NCI-H2196 treated with DMSO at 0.1 percent for 48 hours (cell line): ENCODE measurements around the gene LCMT2.

ENCODE experiments used
- DNase-seq: peaks from one replicate; lab custom pipeline; 2025; ENCODE audit not compliant: unreplicated experiment; lab: John Stamatoyannopoulos, UW

The LCMT2 gene, protein sequence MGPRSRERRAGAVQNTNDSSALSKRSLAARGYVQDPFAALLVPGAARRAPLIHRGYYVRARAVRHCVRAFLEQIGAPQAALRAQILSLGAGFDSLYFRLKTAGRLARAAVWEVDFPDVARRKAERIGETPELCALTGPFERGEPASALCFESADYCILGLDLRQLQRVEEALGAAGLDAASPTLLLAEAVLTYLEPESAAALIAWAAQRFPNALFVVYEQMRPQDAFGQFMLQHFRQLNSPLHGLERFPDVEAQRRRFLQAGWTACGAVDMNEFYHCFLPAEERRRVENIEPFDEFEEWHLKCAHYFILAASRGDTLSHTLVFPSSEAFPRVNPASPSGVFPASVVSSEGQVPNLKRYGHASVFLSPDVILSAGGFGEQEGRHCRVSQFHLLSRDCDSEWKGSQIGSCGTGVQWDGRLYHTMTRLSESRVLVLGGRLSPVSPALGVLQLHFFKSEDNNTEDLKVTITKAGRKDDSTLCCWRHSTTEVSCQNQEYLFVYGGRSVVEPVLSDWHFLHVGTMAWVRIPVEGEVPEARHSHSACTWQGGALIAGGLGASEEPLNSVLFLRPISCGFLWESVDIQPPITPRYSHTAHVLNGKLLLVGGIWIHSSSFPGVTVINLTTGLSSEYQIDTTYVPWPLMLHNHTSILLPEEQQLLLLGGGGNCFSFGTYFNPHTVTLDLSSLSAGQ

DNA sequence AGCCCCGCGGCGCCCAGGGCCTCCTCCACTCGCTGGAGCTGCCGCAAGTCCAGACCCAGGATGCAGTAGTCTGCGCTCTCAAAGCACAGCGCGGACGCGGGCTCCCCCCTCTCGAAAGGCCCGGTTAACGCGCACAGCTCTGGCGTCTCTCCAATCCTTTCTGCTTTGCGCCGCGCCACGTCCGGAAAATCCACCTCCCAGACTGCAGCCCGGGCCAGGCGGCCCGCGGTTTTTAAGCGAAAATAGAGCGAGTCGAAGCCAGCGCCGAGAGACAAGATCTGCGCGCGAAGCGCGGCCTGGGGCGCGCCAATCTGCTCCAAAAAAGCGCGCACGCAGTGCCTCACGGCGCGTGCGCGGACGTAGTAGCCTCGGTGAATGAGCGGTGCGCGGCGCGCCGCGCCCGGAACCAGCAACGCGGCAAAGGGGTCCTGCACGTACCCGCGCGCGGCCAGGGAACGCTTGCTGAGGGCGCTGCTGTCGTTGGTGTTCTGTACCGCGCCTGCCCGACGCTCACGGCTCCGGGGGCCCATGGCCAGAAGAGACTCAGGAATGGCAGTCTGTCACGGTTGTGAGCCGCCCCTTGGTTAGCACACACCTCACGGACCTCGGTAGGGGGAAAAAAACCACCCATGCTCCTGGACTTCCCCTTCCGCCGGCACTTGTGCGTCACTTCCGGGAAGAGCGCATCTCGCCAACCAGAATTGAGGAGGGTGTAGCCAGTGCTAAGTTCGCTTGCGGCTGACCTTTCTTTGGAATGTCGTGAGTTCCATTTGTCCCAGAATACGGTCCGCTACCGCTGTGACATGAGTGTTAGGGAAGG, at the start of gene LCMT2:
Gene LCMT2 (minus strand): TSS at position 614 of the 820 bp plus-strand sequence. CDS start 84 bp downstream, at position 530.
- DNase-seq: peak; percentile 57

DNA sequence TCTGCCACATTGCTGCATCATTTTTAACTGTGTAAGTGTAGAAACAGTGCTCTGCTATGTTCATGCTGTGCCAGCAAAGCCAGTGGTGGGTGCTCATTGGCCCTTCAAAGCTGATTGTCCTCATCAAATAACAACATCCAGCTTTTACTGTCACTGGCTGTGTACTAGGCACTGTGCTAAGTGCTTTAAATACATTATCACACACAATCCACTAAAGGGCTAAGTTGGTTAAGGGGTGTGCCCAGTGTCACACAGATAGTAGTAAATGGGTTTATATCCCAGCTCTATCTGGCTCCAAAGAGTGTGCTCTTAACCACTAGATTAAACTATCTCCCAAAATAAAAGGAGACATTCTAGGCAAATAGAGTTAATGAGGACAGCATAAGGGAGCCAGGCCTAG, 48.2 kb upstream of the LCMT2 start:
- DNase-seq: no peak

DNA sequence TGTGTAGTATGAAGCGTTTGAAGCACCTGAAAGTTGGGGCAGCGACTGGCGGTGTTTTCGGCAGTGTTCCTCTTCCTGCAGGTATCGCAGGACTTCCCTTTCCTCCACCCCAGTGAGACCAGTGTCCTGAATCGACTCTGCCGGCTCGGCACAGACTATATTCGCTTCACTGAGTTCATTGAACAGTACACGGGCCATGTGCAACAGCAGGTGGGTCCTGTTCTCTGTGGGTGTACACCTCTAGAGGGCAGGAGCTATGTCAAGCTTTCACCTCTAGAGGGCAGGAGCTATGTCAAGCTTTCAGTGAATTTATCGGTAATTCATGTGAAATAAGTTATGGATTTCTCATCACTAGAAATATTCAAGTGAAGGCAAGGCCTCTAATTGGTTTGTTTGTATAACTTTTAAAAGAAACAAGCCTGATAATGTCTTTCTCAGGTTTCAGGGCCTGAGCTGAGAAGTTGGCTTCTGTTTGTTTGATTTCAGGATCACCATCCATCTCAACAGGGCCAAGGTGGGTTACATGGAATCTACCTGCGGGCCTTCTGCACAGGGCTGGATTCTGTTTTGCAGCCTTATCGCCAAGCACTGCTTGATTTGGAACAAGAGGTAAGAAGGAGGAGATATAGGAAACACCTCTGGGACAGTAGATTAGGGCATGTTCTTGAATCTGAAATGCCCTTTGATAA, 45.8 kb upstream of the LCMT2 start:
- no peak for DNase-seq

DNA sequence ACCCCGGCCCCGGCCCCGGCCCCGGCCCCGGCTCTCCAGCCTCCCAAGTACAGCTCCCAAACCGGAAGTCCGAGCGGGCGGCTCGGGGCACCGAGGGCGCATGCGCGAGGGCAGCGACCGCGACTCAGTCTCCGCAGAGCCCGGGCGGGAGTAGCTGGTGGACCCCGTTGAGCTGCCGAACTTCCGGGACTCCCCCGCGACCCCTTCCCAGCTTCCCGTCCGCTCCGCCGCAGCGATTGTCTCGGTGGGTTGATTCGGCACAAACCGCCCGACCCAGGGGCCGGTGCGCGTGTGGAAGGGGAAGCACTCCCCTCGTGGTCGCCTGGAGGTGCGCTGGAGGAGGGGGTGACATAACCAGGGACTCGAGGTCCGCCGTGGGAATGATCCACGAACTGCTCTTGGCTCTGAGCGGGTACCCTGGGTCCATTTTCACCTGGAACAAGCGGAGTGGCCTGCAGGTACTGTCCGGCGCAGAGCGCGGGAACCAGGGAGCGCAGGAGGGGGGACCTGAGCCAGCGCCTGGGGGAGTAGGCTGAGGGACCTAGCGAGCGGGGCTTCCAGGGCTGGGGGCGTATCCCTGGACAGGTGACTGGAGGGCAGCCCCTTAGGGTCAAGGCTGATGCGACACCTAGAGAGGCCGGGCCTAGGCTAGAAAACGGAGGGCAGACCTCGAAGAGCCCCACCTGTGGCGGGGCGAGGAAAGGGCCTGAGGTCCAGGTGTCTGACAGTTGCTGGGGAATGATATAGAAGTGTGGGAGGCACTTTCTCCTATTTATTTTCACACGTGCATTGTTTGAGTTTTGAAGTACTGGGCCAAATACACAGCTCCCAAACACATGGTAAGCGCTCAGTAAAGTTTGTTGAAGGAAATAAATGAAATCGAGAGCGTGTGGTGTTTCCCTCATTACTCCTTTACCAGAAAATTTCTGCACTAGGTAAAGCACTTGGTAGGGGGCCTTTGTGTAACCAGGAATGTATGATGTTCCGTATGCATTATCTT, 40.9 kb upstream of the LCMT2 start, which contains the start of the genes TUBGCP4 and ZSCAN29:
Gene TUBGCP4 (plus strand): TSS at position 127 of the 1,000 bp plus-strand sequence. CDS start 254 bp downstream, at position 381.
Gene ZSCAN29 (minus strand): TSS at position 69 of the 1,000 bp plus-strand sequence. CDS start 1,130 bp downstream, outside the sequence.
- DNase-seq: peak; percentile 29

DNA sequence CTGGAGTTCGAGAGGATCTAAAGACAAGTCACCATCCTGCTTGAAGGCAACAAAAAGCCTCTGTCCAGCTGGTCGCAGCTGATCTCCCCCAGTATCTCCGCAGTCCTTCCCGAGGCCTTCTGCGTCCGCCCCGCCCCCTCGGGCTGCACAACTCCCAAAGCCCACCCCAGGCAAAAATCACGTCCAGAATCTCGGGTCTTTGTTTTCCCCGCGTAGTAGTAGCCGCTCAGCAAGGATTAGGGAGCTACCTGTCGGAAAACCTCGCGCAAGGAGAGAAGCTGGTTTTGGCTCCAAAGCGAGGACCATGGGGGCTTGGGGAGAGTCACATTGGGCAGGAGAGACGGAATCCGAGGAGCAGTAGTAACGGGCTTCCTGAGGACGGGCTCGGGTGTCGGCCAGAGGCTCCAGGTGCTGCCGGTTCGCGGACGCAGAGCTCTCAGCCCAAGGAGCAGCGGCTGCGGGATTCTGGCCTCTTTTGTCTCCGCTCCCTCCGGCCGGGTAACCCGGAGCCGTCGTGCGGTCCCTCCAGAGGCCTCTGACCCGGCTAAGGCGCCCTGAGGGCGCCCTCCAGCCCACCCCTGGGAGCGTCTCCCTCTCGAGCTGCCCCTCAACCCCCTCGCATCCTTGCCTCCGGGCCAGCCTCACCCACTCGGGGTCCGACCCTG, 40.1 kb upstream of the LCMT2 start:
- DNase-seq: no peak

DNA sequence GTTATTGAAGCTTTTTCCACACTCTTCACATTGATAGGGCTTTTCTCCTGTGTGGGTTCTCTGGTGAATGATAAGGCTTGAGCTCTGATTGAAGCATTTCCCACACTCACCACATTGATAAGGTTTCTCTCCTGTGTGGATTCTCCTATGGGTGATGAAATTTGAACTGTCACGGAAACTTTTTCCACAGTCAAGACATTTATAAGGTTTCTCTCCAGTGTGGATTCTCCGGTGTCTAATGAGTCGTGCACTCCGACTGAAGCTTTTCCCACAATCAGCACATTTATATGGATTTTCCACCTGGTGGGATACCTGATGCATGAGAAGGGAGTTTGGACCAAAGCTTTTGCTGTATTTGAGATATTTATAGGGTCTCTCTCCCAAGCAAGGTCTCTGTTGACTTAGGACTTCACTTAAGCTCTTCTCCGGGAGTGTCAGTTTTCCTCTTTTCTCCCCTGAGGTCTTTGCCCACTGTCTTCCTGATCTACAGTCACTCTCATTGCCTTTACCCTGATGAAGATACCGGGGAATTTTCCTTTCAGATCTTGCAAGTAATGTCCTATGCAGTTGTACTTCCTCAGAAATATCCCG, 31.0 kb upstream of the LCMT2 start:
- DNase-seq: no peak

DNA sequence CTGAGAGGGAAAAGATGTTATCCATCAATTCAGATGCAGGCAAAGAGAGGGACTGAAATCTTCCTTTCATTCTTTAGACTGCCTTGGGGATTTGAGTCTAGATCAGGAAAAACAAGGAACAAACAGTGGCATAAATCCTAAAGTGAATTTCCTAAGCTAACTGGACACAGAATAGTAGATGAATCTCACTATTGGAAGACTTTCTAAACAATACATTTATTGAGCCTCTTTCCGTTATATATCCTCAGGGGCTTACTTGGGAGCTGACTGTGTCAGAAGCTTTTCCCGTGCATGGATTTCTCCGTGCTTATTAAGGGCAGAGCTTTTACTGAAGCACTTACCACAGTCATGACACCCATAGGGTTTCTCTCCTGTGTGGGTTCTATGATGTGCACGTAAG, 30.4 kb upstream of the LCMT2 start:
- no peak for DNase-seq

DNA sequence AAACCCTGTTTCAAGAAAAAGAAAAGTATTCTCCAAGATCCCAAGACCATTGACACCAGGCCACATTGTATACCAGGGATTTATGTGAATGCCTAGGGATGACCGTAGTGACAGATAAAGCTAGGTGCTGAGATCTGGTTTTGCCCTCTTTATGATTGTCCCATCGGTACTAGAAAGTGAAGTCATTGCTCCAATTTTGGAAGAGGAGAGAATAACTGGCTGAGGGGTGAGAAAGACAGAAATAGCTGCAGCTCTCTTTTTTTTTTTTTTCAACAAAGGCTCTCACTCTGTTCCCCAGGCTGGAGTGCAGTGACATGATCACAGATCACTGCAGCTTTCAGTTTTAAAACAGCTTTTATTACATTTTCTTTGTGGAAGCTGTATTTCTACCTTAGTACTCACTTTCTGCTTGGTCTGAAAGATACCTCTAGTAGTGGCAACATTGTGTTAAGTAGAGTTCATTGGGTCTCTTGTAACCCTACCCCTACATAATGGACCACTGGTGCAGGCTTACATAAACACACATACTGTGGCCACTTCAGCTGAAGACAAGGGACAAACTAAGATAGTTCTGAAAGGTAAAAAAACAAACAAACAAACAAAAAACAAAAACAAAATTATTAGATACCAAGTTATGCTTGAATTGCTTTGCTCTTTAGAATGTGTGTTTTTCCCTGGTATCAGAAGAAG, 22.5 kb upstream of the LCMT2 start:
- no peak for DNase-seq

DNA sequence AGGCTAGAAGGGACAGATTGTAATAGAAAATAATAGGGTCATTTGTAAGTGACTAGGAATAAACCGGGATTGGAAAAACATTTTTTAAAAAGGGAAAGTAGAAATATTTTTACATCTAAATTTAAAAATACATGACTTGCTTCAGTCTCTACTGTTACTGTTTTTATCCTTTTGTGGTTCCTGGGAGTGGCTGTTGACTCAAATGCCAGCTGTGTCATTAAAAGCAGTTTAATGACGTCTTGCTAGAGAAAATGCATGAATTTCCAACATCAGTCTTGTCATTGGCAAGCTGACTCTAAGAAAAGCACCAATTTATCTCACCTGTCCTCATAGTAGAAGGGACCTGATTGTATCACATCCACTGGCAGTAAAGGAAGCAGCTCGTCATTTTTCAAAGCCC, 16.7 kb upstream of the LCMT2 start:
- no peak for DNase-seq

DNA sequence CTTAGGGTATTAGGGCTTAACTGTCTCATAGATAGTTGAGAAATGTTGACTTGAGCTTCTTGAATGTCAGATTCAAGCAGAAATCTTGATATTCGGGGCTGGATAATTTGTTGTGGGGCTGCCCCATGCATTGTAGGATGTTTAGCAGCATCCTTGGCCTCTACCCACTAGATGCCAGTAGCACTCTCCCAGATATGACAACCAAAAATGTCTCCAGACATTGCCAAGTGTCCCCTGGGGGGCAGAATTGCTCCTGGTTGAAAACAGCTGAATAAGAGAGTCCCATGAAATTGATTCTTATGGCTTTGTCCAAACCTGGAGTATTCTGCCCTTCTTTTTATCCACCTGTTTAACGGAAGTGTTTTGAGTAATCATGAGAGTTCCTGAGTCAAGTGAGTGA, 15.9 kb upstream of the LCMT2 start:
- DNase-seq: no peak

DNA sequence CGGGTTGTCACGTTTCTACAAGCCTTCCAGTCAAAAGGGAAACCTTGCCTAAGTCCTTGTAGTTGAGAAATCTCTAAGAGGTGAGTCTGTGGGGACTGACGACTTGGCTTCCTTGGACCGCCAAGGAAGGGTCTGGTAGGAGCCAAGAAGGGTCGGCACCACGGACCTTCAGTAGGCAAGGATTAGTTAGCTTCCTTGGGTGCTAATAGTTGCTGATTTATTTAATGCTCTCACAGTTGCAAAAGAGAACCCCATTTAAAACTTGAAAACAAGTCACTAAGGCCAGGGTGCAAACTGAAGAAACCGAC, 361 bp upstream of the LCMT2 start:
- no peak for DNase-seq

DNA sequence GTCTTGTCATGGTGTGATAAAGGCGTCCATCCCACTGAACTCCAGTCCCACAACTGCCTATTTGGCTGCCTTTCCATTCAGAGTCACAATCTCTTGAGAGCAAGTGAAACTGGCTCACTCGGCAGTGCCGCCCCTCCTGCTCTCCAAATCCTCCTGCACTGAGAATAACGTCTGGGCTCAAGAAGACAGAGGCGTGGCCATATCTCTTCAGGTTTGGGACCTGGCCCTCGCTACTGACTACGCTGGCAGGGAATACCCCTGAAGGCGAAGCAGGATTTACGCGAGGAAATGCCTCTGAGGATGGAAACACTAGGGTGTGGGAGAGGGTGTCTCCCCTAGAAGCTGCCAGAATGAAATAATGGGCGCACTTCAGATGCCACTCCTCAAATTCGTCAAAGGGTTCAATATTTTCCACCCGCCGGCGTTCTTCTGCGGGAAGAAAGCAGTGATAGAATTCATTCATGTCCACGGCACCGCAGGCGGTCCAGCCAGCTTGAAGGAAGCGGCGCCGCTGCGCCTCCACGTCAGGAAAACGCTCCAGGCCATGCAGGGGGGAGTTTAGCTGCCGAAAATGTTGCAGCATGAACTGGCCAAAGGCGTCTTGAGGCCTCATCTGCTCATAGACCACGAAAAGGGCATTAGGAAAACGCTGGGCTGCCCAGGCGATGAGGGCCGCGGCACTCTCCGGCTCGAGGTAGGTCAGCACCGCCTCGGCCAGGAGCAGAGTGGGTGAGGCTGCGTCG, 985 bp downstream of the LCMT2 start:
- DNase-seq: no peak

DNA sequence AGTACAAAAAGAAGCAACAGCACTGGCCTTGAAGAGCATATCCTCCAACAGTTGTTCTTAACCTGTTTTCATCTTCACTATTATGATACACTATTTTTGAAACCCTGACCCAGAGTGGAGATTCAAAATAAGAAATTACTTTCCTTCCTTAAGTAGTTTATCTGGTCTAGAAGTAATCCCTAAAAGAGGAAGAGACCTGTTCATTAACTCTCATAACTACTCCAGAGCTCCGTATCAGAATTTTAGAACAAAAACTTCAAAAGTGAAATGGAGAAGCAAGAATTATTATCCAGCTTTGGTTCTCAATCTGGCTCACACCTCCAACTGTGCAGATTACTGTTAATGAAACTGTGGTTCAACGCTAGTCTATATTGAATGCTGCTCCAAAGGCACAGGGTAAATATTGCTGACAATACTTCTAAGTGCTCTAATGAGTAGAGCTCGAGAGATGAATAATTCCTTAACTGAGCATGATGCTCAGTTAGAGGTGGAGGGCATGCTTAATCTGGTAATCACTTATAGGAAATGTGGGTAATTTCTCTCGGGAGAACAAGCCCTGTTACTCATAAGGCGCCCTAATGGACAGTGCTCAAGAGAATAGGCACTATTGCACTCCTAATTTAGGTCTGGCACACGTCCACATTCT, 5.2 kb downstream of the LCMT2 start:
- DNase-seq: no peak

DNA sequence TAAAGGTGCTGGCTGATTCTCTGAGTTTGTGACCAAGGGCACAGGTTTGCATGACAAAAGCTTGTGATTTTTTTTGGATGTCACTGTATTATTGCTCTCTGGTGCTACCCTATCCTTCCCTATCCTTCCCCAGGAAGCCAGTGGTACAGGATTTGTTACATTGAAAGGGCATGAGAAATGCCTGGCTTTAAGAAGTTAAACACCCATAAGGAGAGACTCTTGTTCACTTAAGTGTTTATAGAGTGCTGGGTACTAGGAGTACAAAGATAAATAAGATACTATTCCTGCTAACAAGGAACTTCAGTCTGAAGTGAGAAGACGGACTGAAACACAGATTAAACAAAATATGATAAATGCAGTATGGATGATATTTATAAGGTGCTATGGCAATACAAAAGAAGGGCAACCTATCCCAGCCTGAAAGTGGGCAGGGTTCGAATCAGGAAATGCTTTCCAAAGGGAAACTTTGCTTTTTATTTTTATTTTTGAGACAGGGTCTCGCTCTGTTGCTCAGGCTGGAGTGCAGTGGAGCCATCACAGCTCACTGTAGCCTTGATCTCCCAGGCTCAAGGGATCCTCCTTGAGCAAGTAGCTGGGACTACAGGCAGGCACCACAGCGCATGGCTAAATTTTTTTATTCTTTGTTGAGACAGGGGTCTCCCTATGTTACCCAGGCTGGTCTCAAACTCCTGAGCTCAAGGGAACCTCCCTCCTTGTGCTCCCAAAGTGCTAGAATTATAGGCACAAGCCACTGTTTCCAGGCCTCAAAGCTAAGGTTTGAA, 11.2 kb downstream of the LCMT2 start:
- no peak for DNase-seq

DNA sequence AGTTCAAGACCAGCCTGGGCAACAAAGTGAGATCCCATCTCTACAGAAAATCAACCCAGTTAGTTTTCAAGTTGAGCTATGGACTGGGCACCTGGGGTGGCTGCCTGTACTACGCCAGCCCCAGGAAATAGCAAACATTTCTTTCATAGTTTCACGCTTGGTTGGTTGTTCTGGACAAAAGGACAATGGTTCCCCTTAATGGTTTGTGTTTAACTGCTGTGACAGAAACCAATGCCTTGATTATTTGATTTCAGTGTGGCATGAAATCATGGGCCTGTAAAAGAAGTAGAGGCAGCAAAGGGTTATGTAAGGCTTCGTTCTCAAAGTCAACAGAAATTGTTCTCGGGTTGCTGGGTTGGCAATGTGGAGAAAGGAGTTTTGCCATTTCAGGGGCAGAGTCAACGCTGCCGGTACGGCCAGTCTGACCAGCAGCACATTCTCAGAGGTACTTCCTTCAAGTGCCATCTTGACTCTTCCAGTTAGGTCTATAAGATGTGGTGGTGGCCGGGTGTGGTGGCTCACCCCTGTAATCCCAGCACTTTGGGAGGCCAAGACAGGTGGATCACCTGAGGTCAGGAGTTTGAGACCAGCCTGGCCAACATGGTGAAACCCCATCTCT, 12.7 kb downstream of the LCMT2 start:
- DNase-seq: no peak

DNA sequence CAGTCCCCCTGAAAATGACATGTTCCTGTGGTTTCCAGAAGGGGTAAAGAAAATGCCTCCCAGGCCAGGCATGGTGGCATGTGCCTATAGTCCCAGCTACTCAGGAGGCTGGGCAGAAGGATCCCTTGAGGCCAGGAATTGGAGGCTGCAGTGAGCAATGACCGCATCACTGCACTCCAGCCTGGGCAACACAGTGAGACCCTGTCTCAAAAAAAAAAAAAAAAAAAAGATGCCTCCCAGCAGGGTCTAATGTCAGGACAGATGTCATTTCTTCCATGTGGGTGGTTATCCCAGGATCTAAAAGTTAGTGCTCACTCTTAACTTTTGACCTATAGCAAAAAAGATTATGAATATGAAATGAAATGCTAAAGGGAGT, 13.4 kb downstream of the LCMT2 start:
- DNase-seq: no peak
